ENCODE results near the gene FLRT3. TPM values are rescaled to one million over a fixed set of nuclear protein-coding genes. Genes with fewer than 3 reads are reported as not detected.

FLRT3 gene
- total and polyA plus RNA-seq, 10 of the 15 experiments (the other 5 are each of a cell fraction or from before 2014, with no cell fraction given): 0.06 to 1.9 (median 0.29) TPM

- Histone ChIP-seq H3K27me3 (replicated peaks in 1 of 2; ENCODE audit: control insufficient read depth in 2 of 2, insufficient read depth in 2 of 2, low read length in 1 of 2) (no peaks in the 10 kb centered on the region; a peak in 1 of 4 replicates), H4K20me1 (ENCODE audit: control insufficient read depth, insufficient read depth) (no peaks in the 10 kb centered on the region), H3K4me1 (ENCODE audit: control insufficient read depth, insufficient read depth, low read length) (no peaks in the 10 kb centered on the region), H3K4me3 (no peak overlapping the region), H3K9me3 (replicated peaks; ENCODE audit: control insufficient read depth, insufficient read depth, low read length) (no peaks in the 10 kb centered on the region), H3K27ac (ENCODE audit: control insufficient read depth, insufficient read depth) (no peak overlapping the region), H2AFZ (ENCODE audit: control insufficient read depth, low read depth, low read length) (no peak overlapping the region), H3K36me3 (ENCODE audit: control insufficient read depth in 2 of 2, insufficient read depth in 2 of 2, low read length in 1 of 2) (no peaks in the 10 kb centered on the region), H3K79me2 (ENCODE audit: control insufficient read depth, insufficient read depth, low read length) (no peaks in the 10 kb centered on the region), H3K9ac (ENCODE audit: control insufficient read depth, insufficient read depth, low read length) (no peak overlapping the region), H3K4me2 (ENCODE audit: control insufficient read depth, insufficient read depth) (no peak overlapping the region)
- 0% methylated on average over 3 of the region's 3 CpGs for WGBS (ENCODE audit: insufficient coverage, insufficient replicate concordance, low lambda C conversion rate, missing lambda C conversion rate)
- ATAC-seq (no peak), FAIRE-seq (no peak), DNase-seq (ENCODE audit: low read depth, low spot score) (no peak)
- SMC1A ChIA-PET (ENCODE audit: uncharacterized antibody, unreplicated experiment): interaction anchor here (1.6 kb wide), 1 partner anchor 9 kb away, joined by 5 read pairs; no protein-coding TSS in a partner anchor
- in situ Hi-C loops (cut with MboI): no loop called here
- intact Hi-C loops (cut with micrococcal nuclease; ENCODE audit: unreplicated experiment): no loop called here
- TF ChIP-seq TCF3 (IDR thresholded peaks at IDR 0.05; ENCODE audit: borderline replicate concordance, insufficient read depth, low read depth, low read length): no peak
- no peak for TF ChIP-seq IRF5 (IDR thresholded peaks at IDR 0.05; ENCODE audit: borderline replicate concordance)
- TF ChIP-seq E2F4 (IDR thresholded peaks at IDR 0.05; ENCODE audit: low read depth, low read length): no peak
- no TSS peak for BruUV-seq (replicated peaks)
- CTCF ChIA-PET: interaction anchor here (1.0 to 1.9 kb wide), 2 partner anchors 9 to 1360 kb away, joined by 3 to 5 read pairs; no protein-coding TSS in a partner anchor
- POLR2A ChIA-PET: no interaction called here
- RAD21 ChIA-PET (ENCODE audit: unreplicated experiment): no interaction called here
Observed at GRCh38 chr20:14295770-14296309, 41.6 kb downstream of the FLRT3 start.

- Histone ChIP-seq H3K4me1 (ENCODE audit: control insufficient read depth, insufficient read depth, low read length) (no peaks in the 10 kb centered on the region), H3K4me3 (no peak overlapping the region), H3K9me3 (replicated peaks; ENCODE audit: control insufficient read depth, insufficient read depth, low read length) (no peaks in the 10 kb centered on the region), H4K20me1 (ENCODE audit: control insufficient read depth, insufficient read depth) (no peaks in the 10 kb centered on the region), H3K36me3 (ENCODE audit: control insufficient read depth in 2 of 2, insufficient read depth in 2 of 2, low read length in 1 of 2) (no peaks in the 10 kb centered on the region), H3K27ac (ENCODE audit: control insufficient read depth, insufficient read depth) (no peak overlapping the region), H2AFZ (ENCODE audit: control insufficient read depth, low read depth, low read length) (no peak overlapping the region), H3K27me3 (replicated peaks in 1 of 2; ENCODE audit: control insufficient read depth in 2 of 2, insufficient read depth in 2 of 2, low read length in 1 of 2) (no peaks in the 10 kb centered on the region; a peak in 1 of 4 replicates), H3K9ac (ENCODE audit: control insufficient read depth, insufficient read depth, low read length) (no peak overlapping the region), H3K79me2 (ENCODE audit: control insufficient read depth, insufficient read depth, low read length) (no peaks in the 10 kb centered on the region), H3K4me2 (ENCODE audit: control insufficient read depth, insufficient read depth) (no peak overlapping the region)
- TF ChIP-seq E2F4 (IDR thresholded peaks at IDR 0.05; ENCODE audit: low read depth, low read length) (no peak), SPI1 (IDR thresholded peaks at IDR 0.05; ENCODE audit: borderline replicate concordance, insufficient read depth, low read depth, low read length) (peak; percentile 70; the same call in 1 of the 2 replicates)
- in situ Hi-C loops (cut with MboI): no loop called here
- SMC1A ChIA-PET (ENCODE audit: uncharacterized antibody, unreplicated experiment): interaction anchor here (1.6 kb wide), 1 partner anchor 9 kb away, joined by 5 read pairs; no protein-coding TSS in a partner anchor
- POLR2A ChIA-PET: interaction anchor here (0.7 kb wide), 1 partner anchor 50 kb away, joined by 3 read pairs; no protein-coding TSS in a partner anchor
- FAIRE-seq (no peak), ATAC-seq (peak; percentile 73), DNase-seq (ENCODE audit: low read depth, low spot score) (peak; percentile 8)
- WGBS (ENCODE audit: insufficient coverage, insufficient replicate concordance, low lambda C conversion rate, missing lambda C conversion rate): 0% methylated on average over 2 of the region's 2 CpGs
- intact Hi-C loops (cut with micrococcal nuclease; ENCODE audit: unreplicated experiment): no loop called here
- no TSS peak for BruUV-seq (replicated peaks)
- RAD21 ChIA-PET (ENCODE audit: unreplicated experiment): no interaction called here
- CTCF ChIA-PET: interaction anchor here (1.0 to 1.9 kb wide), 2 partner anchors 9 to 1361 kb away, joined by 3 to 5 read pairs; no protein-coding TSS in a partner anchor
Observed at GRCh38 chr20:14295238-14295637, 42.2 kb downstream of the FLRT3 start.

Data from GM12878 (cell line).